SW480 (cell line): ENCODE data around the gene TGFBRAP1.

Experiments
- DNase-seq: peaks from one replicate; pipeline ENCODE4 v3.0.0-alpha.2; 2016; ENCODE audit warnings: low spot score

Gene TGFBRAP1

DNA sequence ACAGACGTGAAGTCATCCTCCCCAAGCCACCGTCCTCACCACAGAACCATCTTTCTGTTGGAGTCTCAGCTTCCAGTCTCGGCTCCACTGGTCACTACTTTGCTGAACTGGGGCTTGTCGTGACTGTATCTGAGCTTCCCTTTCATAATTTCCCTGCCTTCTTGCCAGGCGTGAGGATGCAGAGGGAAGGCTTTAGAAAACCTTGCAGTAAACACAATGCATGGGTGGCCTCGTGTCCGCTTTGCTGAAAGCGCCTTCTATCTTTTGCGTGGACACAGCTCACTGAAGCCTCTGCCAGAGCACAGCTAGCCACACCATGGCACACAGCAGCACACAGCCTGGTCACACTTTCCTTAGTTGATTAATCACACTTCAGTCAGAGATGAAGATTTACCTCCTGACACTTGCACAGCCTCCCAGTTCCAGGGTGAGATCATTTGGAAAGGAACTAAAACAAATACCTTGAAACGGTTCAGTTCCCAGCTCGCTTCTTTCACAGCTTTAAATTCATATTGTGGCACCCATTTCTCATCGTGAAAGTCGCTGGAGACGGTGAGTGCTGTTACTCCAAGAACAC, 90.8 kb downstream of the TGFBRAP1 start:
- no peak for DNase-seq

- no peak for DNase-seq
Observed at GRCh38 chr2:105237045-105237765, 92.3 kb downstream of the TGFBRAP1 start.

GRCh38 chr2:105236060-105236424, 93.5 kb downstream of the TGFBRAP1 start:
- DNase-seq: no peak

- DNase-seq: peak; percentile 84
Observed at GRCh38 chr2:105235388-105236059, 94.0 kb downstream of the TGFBRAP1 start.

- no peak for DNase-seq
Observed at GRCh38 chr2:105231232-105231619, 98.3 kb downstream of the TGFBRAP1 start.

GRCh38 chr2:105224444-105224843, 105.1 kb downstream of the TGFBRAP1 start:
- DNase-seq: no peak

- DNase-seq: no peak
Observed at GRCh38 chr2:105220604-105221003, 108.9 kb downstream of the TGFBRAP1 start.

DNA sequence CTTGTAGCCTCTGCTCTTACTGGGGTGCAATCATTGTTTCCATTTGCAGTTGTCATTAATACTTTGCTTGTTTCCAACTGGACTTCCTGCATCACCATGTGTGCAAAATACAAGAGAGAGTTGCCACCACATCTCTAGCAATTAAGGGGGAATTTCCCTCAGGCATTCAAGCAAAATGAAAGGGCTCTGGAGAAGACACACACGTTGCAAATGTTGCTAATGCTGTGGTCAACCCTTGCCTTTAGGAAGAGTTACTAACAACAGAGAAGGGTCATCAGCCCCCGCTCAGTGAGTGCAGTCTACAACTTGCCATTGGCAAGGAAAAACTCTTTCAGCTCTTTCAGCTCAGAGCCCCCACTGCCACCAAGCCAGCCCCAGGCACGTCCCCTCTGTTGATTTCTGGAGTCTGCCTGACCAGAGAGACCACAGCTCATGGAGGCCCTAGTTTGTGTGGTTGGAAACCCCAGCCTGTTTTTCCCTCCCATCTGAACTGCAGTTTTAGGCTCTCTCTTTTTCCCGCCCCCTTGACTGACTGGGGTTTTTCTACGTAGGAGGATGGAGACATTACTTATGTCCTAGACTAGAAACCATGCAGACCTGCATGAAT, 113.8 kb downstream of the TGFBRAP1 start:
- no peak for DNase-seq
